H1 (cell line): ENCODE measurements around the gene CPED1. TPM values are rescaled to one million over a fixed set of nuclear protein-coding genes. Genes with fewer than 3 reads are reported as not detected.

ENCODE experiments used
- CTCF ChIA-PET: fragments of 300-600 bp; sonication (Branson Sonifier 250); formaldehyde crosslinking; loops from one replicate; lab custom pipeline; 2021; ENCODE audit not compliant: partially characterized antibody; lab: Charles Lee
- POLR2A ChIA-PET: fragments of 300-600 bp; sonication (Branson Sonifier 250); formaldehyde crosslinking; loops from one replicate; lab custom pipeline; 2021; ENCODE audit warnings: inconsistent platforms; ENCODE audit not compliant: partially characterized antibody; lab: Charles Lee
- DNase-seq, 2 experiments: peaks; one replicate each; pipeline versions ENCODE4 v3.0.0 to v3.0.0-alpha.2; 2010 to 2022; ENCODE audit warnings: low spot score in 2 of 2, low read depth in 1 of 2, mixed read lengths in 1 of 2
- FAIRE-seq: peaks from 2 replicates; lab custom pipeline; 2011; peaks lifted over from hg19 to GRCh38; lab: Jason Lieb, UNC
- H2AFZ ChIP-seq: 2 replicates; pipeline ENCODE4 v1.8.1; 2012; ENCODE audit warnings: low read length, inconsistent platforms
- H2AK5ac ChIP-seq: 2 replicates; pipeline ENCODE4 v1.6.1; 2013; ENCODE audit warnings: low read depth, low read length
- H2BK120ac ChIP-seq: replicated peaks from 2 replicates; pipeline ENCODE3; 2013; ENCODE audit warnings: low read depth, low read length, inconsistent platforms
- H2BK12ac ChIP-seq: 2 replicates; pipeline ENCODE4 v1.6.1; 2013; ENCODE audit warnings: low read depth, low read length
- H2BK15ac ChIP-seq: 2 replicates; pipeline ENCODE4 v1.6.1; 2013; ENCODE audit warnings: low read length
- H2BK20ac ChIP-seq: 2 replicates; pipeline ENCODE4 v1.6.1; 2013; ENCODE audit warnings: low read length
- H2BK5ac ChIP-seq: 2 replicates; pipeline ENCODE4 v1.6.1; 2013; ENCODE audit warnings: low read depth, low read length
- H3K14ac ChIP-seq: 2 replicates; pipeline ENCODE4 v1.6.1; 2013; ENCODE audit warnings: inconsistent platforms; ENCODE audit not compliant: insufficient read length
- H3K18ac ChIP-seq: 2 replicates; pipeline ENCODE4 v1.6.1; 2013; ENCODE audit warnings: low read length; ENCODE audit errors: extremely low read depth
- H3K23ac ChIP-seq: 2 replicates; pipeline ENCODE4 v1.6.1; 2013; ENCODE audit warnings: inconsistent platforms; ENCODE audit not compliant: insufficient read length
- H3K23me2 ChIP-seq: 2 replicates; pipeline ENCODE4 v1.6.1; 2013; ENCODE audit warnings: low read depth, low read length
- H3K27ac ChIP-seq: 2 replicates; pipeline ENCODE4 v1.6.1; 2011; ENCODE audit warnings: low read depth, low read length, inconsistent platforms
- H3K27me3 ChIP-seq, 4 experiments: replicated peaks in 1 of 4; 1 replicate in 1 of 4; 2 replicates in 3 of 4; pipeline versions ENCODE4 v1.6.1 to v1.8.1; 2011 to 2013; ENCODE audit warnings: low read length in 3 of 4, mild to moderate bottlenecking in 3 of 4, inconsistent platforms in 2 of 4, mixed read lengths in 2 of 4, moderate library complexity in 1 of 4; ENCODE audit not compliant: control insufficient read depth in 3 of 4, insufficient read depth in 3 of 4; ENCODE audit errors: extremely low read depth in 1 of 4
- H3K36me3 ChIP-seq, 4 experiments: 2 replicates each; pipeline versions ENCODE4 v1.6.1 to v1.8.1; 2011 to 2013; ENCODE audit warnings: mild to moderate bottlenecking in 4 of 4, low read length in 3 of 4, moderate library complexity in 2 of 4, control low read depth in 1 of 4, inconsistent platforms in 1 of 4; ENCODE audit not compliant: insufficient read depth in 4 of 4, control insufficient read depth in 2 of 4
- H3K4ac ChIP-seq: replicated peaks from 2 replicates; pipeline ENCODE3; 2013; ENCODE audit warnings: low read length, low read depth, mixed read lengths, inconsistent platforms; ENCODE audit not compliant: insufficient read length
- H3K4me1 ChIP-seq, 4 experiments: replicated peaks in 1 of 4; 1 replicate in 1 of 4; 2 replicates in 3 of 4; pipeline versions ENCODE4 v1.6.1 to v1.8.1; 2011 to 2013; ENCODE audit warnings: low read length in 3 of 4, inconsistent platforms in 2 of 4, mixed read lengths in 1 of 4; ENCODE audit not compliant: insufficient read depth in 4 of 4, control insufficient read depth in 3 of 4
- H3K4me2 ChIP-seq, 2 experiments: 2 replicates each; pipeline versions ENCODE4 v1.6.1 to v1.8.1; 2011 to 2013; ENCODE audit warnings: low read depth in 2 of 2, low read length in 2 of 2, control low read depth in 1 of 2, inconsistent platforms in 1 of 2, mild to moderate bottlenecking in 1 of 2; ENCODE audit not compliant: insufficient read depth in 1 of 2
- H3K4me3 ChIP-seq, 4 experiments: fragments of 200-600, 300-600 bp in 1 of 4; sonication (generic), shearing (Covaris generic), sonication (Bioruptor Twin) in 1 of 4; 2 replicates each; pipeline versions ENCODE4 v1.5.1 to v1.8.1; 2011 to 2016; ENCODE audit warnings: low read length in 4 of 4, low read depth in 3 of 4, control low read depth in 2 of 4, inconsistent platforms in 2 of 4, mild to moderate bottlenecking in 2 of 4, mixed read lengths in 1 of 4, moderate library complexity in 1 of 4; ENCODE audit not compliant: insufficient read depth in 2 of 4; ENCODE audit errors: extremely low read depth in 1 of 4
- H3K56ac ChIP-seq: replicated peaks from 2 replicates; pipeline ENCODE3; 2013; ENCODE audit warnings: low read depth, mild to moderate bottlenecking, mixed read lengths, low read length, inconsistent platforms; ENCODE audit not compliant: insufficient read length
- H3K79me1 ChIP-seq: 2 replicates; pipeline ENCODE4 v1.6.1; 2013; ENCODE audit warnings: low read depth, low read length, control low read depth
- H3K79me2 ChIP-seq, 2 experiments: 2 replicates each; pipeline versions ENCODE4 v1.6.1 to v1.8.1; 2012 to 2013; ENCODE audit warnings: low read length in 2 of 2, mild to moderate bottlenecking in 2 of 2, inconsistent platforms in 1 of 2; ENCODE audit not compliant: insufficient read depth in 2 of 2, control insufficient read depth in 1 of 2
- H3K9ac ChIP-seq, 4 experiments: replicated peaks in 1 of 4; 1 replicate in 1 of 4; 2 replicates in 3 of 4; pipeline versions ENCODE4 v1.6.1 to v1.8.1; 2011 to 2013; ENCODE audit warnings: low read depth in 3 of 4, low read length in 3 of 4, control low read depth in 2 of 4, mild to moderate bottlenecking in 2 of 4, moderate library complexity in 2 of 4, inconsistent platforms in 1 of 4; ENCODE audit errors: extremely low read depth in 1 of 4
- H3K9me3 ChIP-seq, 2 experiments: 2 replicates each; pipeline versions ENCODE4 v1.6.1 to v1.8.1; 2012 to 2013; ENCODE audit warnings: mild to moderate bottlenecking in 2 of 2, moderate library complexity in 2 of 2, control low read depth in 1 of 2, inconsistent platforms in 1 of 2, low read depth in 1 of 2, low read length in 1 of 2, mixed read lengths in 1 of 2; ENCODE audit not compliant: insufficient read depth in 2 of 2
- H4K20me1 ChIP-seq, 2 experiments: replicated peaks in 1 of 2; 2 replicates each; pipeline versions ENCODE3 to v1.8.1; 2011 to 2013; ENCODE audit warnings: inconsistent platforms in 2 of 2, low read length in 2 of 2, mild to moderate bottlenecking in 1 of 2; ENCODE audit not compliant: insufficient read depth in 2 of 2, control insufficient read depth in 1 of 2
- H4K5ac ChIP-seq: 2 replicates; pipeline ENCODE4 v1.6.1; 2013; ENCODE audit warnings: low read length, low read depth, mixed read lengths, inconsistent platforms; ENCODE audit not compliant: insufficient read length
- H4K8ac ChIP-seq: 2 replicates; pipeline ENCODE4 v1.8.0; 2013; ENCODE audit warnings: mild to moderate bottlenecking, moderate library complexity, low read length, inconsistent platforms; ENCODE audit not compliant: insufficient read depth; ENCODE audit errors: extremely low read depth
- H4K91ac ChIP-seq: replicated peaks from 2 replicates; pipeline ENCODE3; 2013; ENCODE audit warnings: low read length, mixed read lengths, inconsistent platforms; ENCODE audit not compliant: insufficient read length
- BCL11A ChIP-seq, 2 experiments: IDR thresholded peaks; one replicate each; pipeline ENCODE4 v1.6.1; 2011; ENCODE audit warnings: low read depth in 2 of 2, low read length in 2 of 2, mild to moderate bottlenecking in 2 of 2
- CHD1 ChIP-seq: IDR thresholded peaks from 2 replicates; pipeline ENCODE4 v1.6.1; 2012; ENCODE audit warnings: low read depth, low read length, improper control_type of control experiment
- EP300 ChIP-seq, 2 experiments: IDR thresholded peaks; 1 replicate in 1 of 2; 2 replicates in 1 of 2; pipeline ENCODE4 v1.6.1; 2011 to 2012; ENCODE audit warnings: low read depth in 2 of 2, low read length in 2 of 2, mild to moderate bottlenecking in 2 of 2, borderline replicate concordance in 1 of 2, inconsistent platforms in 1 of 2, moderate library complexity in 1 of 2
- HDAC2 ChIP-seq, 2 experiments: fragments of 300-600 bp in 1 of 2; sonication (generic) in 1 of 2; IDR thresholded peaks; 2 replicates each; pipeline ENCODE4 v1.6.1; 2011 to 2012; ENCODE audit warnings: low read depth in 2 of 2, low read length in 2 of 2, mild to moderate bottlenecking in 2 of 2, moderate library complexity in 2 of 2, borderline replicate concordance in 1 of 2, inconsistent platforms in 1 of 2
- NRF1 ChIP-seq: IDR thresholded peaks from 2 replicates; pipeline ENCODE4 v1.6.1; 2011; ENCODE audit warnings: mild to moderate bottlenecking, low read depth, low read length, improper control_type of control experiment
- RAD21 ChIP-seq, 2 experiments: IDR thresholded peaks in 1 of 2; conservative IDR thresholded peaks in 1 of 2; 2 replicates each; pipeline ENCODE4 v1.6.1; 2011; ENCODE audit warnings: low read depth in 2 of 2, low read length in 2 of 2, improper control_type of control experiment in 1 of 2, inconsistent platforms in 1 of 2, mild to moderate bottlenecking in 1 of 2, moderate library complexity in 1 of 2
- RXRA ChIP-seq: IDR thresholded peaks from 2 replicates; pipeline ENCODE4 v1.6.1; 2011; ENCODE audit warnings: low read depth, mild to moderate bottlenecking, low read length, moderate library complexity; ENCODE audit not compliant: insufficient read depth
- TAF1 ChIP-seq: IDR thresholded peaks from 2 replicates; pipeline ENCODE4 v1.6.1; 2011; ENCODE audit warnings: mild to moderate bottlenecking, low read depth, low read length
- WGBS, 2 experiments: shearing (Covaris generic) in 1 of 2; methylation state at CpG; one replicate each; pipeline versions ENCODE4 v1.1.6 to v1.1.7; 2013 to 2015; ENCODE audit warnings: low lambda C conversion rate in 2 of 2, mixed read lengths in 2 of 2, inconsistent platforms in 1 of 2, low coverage in 1 of 2, missing lambda C conversion rate in 1 of 2; ENCODE audit not compliant: insufficient replicate concordance in 2 of 2, insufficient coverage in 1 of 2, insufficient read length in 1 of 2; ENCODE audit errors: extremely low coverage in 1 of 2, missing lambda C conversion rate in 1 of 2; 5-methylcytosine and 5-hydroxymethylcytosine counted together
- polyA plus RNA-seq, 7 experiments: library from polyadenylated mRNA; depleted of rRNA in 3 of 7; stranded (reverse) in 5 of 7; unstranded in 2 of 7; fragments of >200 nt in 5 of 7; fragments of 200-250 nt in 2 of 7; gene quantifications; 1 replicate in 5 of 7; 2 replicates in 1 of 7; 4 replicates in 1 of 7; pipeline versions ENCODE4 v1.2.1 to v1.2.3, GENCODE V29; 2011 to 2013; ENCODE audit warnings: missing spikeins in 2 of 7, mixed read lengths in 2 of 7
- total RNA-seq: library from RNA; stranded (reverse); fragmentation: NEBNext Ultra II Directional; extraction: Animal tissue kit (Norgen Biotek cat#: 25700); gene quantifications from 2 replicates; pipeline ENCODE4 v1.2.1, GENCODE V29; 2021
- TF ChIP-seq, protein P1 (sequence below): IDR thresholded peaks from 2 replicates; pipeline ENCODE4 v1.6.1; 2011; ENCODE audit warnings: low read depth, mild to moderate bottlenecking, low read length; ENCODE audit not compliant: insufficient read depth
- TF ChIP-seq, protein P2 (sequence below): IDR thresholded peaks from 2 replicates; pipeline ENCODE4 v1.6.1; 2012; ENCODE audit warnings: inconsistent platforms

Gene CPED1
- total and polyA plus RNA-seq, 2 of the 8 experiments (the other 6 are each of a cell fraction or from before 2014, with no cell fraction given): 0.08 to 0.39 TPM

DNA sequence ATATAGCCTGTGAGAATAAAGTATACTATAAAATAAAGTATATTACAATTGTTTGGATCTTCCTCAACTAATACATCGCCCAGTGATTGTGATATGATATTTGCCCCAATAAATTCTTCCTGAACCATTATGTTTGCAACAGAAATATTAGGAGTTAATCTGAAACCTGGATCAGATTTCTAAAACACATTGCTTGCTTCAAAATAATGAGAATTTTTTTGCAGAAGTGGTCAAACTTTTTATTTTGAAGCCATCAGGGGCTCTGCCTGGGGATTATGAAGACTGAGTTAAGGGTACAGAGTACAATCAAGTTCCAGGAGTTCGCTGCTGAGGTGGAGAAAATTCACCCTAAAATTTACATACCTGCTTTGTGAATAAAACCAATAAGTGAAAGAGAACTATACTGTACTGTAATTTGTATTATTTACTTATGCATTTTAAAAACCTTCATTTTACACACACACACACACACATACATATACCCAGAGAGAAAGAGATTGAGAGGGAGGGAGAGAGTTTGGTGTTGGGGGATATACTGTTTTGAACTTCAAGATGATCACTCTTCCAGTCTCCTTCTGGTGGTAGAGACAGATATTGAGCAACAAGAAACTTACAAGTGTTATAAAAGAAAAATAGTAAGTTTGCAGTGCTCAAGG lies 91.9 kb downstream of the CPED1 start:
- Histone ChIP-seq H2BK15ac (no peak overlapping the region), H4K20me1 (no peaks in the 10 kb centered on the region), H3K36me3 (no peaks in the 10 kb centered on the region), H3K79me2 (no peaks in the 10 kb centered on the region), H2BK20ac (no peak overlapping the region), H3K18ac (no peak overlapping the region), H4K8ac (no peak overlapping the region), H3K4me2 (no peak overlapping the region), H3K4me1 (no peaks in the 10 kb centered on the region), H2BK120ac (no peak overlapping the region), H3K9ac (no peak overlapping the region), H4K5ac (no peak overlapping the region), H2AFZ (no peak overlapping the region), H3K4me3 (no peak overlapping the region), H3K14ac (no peak overlapping the region), H3K23me2 (no peaks in the 10 kb centered on the region), H2BK5ac (no peak overlapping the region), H3K27me3 (no peaks in the 10 kb centered on the region; a peak in 1 of 7 replicates), H3K23ac (no peak overlapping the region), H3K9me3 (no peaks in the 10 kb centered on the region), H2BK12ac (no peak overlapping the region), H3K56ac (no peak overlapping the region), H3K4ac (no peak overlapping the region), H2AK5ac (no peak overlapping the region), H3K27ac (no peak overlapping the region), H4K91ac (no peak overlapping the region), H3K79me1 (no peaks in the 10 kb centered on the region)
- DNase-seq (no peak), FAIRE-seq (no peak)
- ChIA-PET CTCF (interaction anchor here (0.9 to 9.1 kb wide), 17 partner anchors 10 to 288 kb away, joined by 3 to 139 read pairs (median 5); partner anchors contain the start of gene CPED1), POLR2A (no interaction called here)
- TF ChIP-seq TAF1: no peak
- no peak for TF ChIP-seq HDAC2 (IDR thresholded peaks at IDR 0.05; ENCODE audit: borderline replicate concordance in 1 of 2, low read depth in 2 of 2, low read length in 2 of 2)
- TF ChIP-seq, protein P1, sequence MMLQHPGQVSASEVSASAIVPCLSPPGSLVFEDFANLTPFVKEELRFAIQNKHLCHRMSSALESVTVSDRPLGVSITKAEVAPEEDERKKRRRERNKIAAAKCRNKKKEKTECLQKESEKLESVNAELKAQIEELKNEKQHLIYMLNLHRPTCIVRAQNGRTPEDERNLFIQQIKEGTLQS: no peak
- no peak for TF ChIP-seq RAD21 (IDR thresholded peaks at IDR 0.05 in 1 of 2, conservative IDR thresholded peaks at IDR 0.05 in 1 of 2; ENCODE audit: low read depth in 2 of 2, low read length in 2 of 2)
- no peak for TF ChIP-seq NRF1
- no peak for TF ChIP-seq RXRA
- no peak for TF ChIP-seq EP300 (IDR thresholded peaks at IDR 0.05; ENCODE audit: borderline replicate concordance in 1 of 2, low read depth in 2 of 2, low read length in 2 of 2)
- no peak for TF ChIP-seq CHD1
- no peak for TF ChIP-seq BCL11A (IDR thresholded peaks at IDR 0.05; ENCODE audit: low read depth in 2 of 2, low read length in 2 of 2)
- TF ChIP-seq, protein P2, sequence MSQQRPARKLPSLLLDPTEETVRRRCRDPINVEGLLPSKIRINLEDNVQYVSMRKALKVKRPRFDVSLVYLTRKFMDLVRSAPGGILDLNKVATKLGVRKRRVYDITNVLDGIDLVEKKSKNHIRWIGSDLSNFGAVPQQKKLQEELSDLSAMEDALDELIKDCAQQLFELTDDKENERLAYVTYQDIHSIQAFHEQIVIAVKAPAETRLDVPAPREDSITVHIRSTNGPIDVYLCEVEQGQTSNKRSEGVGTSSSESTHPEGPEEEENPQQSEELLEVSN: no peak
- WGBS, 2 experiments: 98% methylated on average over 2 of the region's 2 CpGs; no CpG with 5 or more reads in 1 of the 2 experiments
